GM21737 (cell line): ENCODE data around the gene HOTAIR.

ENCODE experiments used
- ATAC-seq: cut with Tn5 transposase; IDR thresholded peaks from one replicate; pipeline ENCODE4 v1.9.1; 2021; ENCODE audit warnings: mild to moderate bottlenecking, moderate library complexity; ENCODE audit not compliant: unreplicated experiment

Gene HOTAIR

DNA sequence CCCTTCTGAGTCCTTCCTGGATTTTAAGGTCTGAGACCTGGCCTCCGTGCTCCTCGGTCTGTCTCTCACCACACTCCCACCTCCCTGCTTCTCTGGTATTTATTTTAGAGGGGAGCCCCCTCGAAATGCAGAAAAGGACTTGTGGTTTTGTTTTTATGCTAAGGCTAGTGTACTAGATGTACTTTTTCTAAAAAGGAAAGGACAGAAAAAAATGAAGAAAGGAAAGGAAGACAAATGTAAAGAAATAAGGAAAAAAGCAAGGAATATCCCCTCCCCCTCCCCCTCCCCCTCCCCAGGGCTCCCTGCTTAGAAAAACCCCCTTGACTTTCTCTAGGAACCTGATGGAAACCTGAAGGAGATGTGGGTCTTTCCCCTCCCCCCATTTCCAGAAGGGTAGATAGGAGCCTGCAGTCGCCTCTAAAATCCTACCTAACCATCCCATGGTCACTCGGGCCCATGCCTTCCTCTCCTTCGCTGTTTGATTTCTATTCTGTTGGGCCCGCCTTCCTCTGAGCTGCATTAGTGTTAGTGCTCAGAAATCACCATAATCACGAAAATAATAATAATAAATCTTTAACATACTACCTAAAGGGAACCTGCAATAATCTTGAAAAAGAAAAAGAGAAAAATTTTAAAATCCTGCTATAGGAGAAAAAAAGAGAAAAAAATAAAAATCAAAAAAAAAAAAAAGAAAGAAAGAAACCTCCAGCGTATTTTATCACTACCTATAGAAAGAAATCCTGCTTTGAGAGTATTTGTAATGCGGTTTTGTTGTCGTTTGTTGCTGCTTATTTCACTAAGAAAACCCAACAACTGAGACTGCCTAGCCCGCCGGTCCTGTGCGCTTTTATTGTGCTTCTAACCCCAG is 37.1 kb upstream of the HOTAIR start:
- no peak for ATAC-seq

- no peak for ATAC-seq
These were observed 36.4 kb upstream of the HOTAIR start for GRCh38 chr12:54010972-54011664.

GRCh38 chr12:54010053-54010971 is 35.6 kb upstream of the HOTAIR start:
- ATAC-seq: no peak

DNA sequence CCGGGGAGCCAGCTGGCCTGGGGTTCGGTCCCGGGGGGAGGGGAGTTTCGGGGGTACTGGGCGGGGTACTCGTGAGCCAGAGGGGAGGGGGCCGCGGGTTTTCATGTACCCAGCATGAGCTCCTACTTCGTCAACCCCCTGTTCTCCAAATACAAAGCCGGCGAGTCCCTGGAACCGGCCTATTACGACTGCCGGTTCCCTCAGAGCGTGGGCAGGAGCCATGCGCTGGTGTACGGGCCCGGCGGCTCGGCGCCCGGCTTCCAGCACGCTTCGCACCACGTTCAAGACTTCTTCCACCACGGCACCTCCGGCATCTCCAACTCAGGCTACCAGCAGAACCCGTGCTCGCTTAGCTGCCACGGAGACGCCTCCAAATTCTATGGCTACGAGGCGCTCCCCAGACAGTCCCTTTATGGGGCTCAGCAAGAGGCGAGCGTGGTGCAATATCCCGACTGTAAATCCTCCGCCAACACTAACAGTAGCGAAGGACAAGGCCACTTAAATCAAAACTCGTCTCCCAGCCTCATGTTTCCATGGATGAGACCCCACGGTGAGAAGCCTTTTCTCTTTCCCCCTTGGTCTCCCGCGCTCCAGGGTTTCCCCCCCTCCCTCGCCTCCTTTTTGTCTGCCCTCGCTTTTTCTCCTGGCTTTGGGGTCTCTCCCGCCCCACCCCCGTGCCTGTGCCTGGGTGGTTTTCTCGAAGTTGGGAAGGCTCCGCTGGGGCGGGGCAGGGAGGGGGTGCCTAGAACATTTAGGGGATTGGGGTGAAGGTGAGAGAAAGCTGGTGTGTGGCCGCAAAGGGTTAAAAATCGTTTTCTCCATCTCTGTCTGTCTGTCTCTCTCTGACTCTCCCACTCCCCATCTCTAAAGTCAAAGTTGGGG is 34.7 kb upstream of the HOTAIR start:
- ATAC-seq: no peak

DNA sequence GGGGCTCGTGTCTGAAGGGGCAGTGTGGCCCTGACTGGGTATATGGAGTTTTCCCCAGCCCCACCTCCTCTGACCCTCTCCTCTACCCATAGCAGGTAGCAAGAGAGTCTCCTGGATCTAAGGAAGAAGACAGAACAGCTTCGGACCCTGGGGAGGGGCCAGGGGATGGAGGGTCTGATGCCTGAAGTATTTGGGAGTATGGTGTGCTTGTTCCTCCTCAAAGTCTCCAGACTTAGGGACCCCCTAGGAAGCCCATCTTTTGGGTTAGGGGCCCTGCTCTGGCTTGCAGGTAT is 33.5 kb upstream of the HOTAIR start:
- ATAC-seq: no peak

- ATAC-seq: no peak
These were observed 32.9 kb upstream of the HOTAIR start for GRCh38 chr12:54007538-54008259.

- no peak for ATAC-seq
These were observed 31.9 kb upstream of the HOTAIR start for GRCh38 chr12:54006559-54007220.

DNA sequence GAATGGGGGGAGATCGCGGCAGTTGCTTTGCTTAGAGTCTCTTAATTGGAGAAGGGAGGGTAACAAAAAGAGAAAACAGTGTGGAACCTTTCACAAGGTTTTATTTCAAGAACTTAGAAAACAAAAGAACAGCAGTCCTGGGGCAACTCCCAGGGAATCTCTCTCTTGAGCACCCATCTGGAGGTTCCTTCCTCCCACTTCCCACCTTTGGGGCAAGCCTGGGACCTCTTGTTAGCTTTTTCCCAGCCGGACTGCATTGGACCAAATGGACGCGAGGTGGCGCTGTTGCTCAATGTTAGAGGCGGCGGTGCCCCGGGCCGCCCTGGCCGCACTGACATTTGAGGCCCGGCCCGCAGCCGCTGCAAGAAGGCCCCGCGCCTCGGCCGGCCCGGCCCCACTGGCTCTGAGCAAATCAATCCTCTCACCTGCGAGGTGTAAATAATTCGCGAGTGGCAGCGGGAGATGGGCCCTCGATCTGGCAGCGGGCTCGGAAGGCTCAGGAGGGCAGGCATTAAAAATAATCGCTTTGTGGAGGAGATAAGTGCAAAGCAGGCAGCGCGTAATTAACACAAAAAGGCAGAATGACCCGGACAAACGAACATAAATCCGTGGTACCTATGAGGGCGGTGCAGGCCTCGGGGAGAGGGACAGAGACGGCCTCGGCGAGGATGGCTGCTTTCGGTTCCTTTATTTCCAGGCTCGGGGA is 31.3 kb upstream of the HOTAIR start:
- ATAC-seq: peak; percentile 62

GRCh38 chr12:54005531-54005852 is 30.7 kb upstream of the HOTAIR start:
- ATAC-seq: no peak

DNA sequence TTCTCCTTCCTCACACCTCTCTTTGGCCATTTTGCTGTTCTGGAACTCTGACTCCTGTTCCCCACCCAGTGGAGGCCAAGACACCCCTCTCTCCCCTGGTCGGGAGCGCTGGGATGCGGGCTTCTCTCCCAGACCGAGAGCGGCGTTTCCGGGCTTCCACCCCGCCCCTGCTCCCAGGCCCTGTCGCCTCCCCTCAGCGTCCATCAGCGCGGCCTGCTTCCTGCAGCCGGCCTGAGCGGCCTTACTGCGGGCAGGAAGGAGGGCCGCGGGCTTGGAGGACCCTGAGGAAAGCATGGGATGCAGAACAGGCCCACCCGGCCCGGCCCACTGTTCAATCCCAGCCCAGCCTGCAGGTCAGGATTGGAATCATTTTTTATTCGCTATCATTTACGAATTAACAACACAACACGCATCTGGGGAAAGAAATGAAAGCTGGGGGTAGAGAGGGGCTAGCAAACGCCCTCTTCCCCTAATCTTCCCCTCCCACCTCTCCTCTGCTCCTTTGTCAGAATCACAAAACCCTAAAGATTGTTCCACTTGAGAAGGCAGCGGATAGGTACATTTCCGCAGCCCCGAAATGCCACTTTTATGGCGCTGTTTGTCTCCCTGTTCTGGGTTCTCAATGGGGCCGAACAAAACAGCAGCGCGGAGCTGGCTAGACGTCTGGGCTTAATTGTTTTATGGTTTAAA is 30.2 kb upstream of the HOTAIR start:
- ATAC-seq: no peak

GRCh38 chr12:54004063-54004840 is 29.5 kb upstream of the HOTAIR start:
- ATAC-seq: no peak

DNA sequence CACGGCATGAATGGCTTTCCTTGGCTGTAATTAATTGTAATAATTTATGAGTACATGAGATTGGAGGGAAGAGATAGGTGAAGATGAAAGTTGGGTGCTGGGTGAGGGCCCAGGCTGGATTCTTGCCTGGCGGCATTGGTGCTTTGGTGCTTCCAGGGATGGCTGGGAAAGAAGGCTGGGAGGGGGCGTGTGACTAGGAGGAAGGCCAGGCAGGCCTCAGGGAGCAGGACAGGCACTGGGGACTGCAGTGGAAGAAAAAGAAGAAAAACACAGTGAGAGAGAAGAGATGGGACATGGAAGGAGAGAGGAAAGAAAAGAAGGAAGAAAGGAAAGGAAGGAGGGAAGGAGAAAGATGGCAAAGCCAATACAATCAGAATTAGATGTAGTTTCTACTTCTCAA is 28.9 kb upstream of the HOTAIR start:
- no peak for ATAC-seq

DNA sequence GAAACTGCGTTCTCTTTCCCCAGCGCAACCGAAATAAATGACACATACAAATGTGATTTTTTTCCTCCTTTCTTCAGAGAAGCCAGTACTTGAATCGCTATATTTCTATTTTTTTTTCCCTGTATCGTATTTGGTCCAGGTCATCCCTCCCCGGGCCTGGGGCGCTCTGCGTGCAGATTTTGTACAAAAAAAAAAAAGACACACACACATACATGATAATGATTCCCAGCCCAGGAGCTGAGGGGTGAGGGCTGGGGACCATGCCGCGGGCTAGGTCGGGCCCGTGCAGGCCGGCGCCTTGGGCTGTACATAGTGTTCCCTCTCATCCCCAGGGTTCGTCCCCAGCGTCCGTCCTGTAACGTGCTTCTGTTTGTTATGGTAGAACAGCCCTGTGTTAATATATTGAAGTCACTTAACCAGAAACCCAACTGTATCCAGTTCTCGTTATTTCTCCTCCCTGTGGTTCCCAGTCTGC is 28.2 kb upstream of the HOTAIR start:
- no peak for ATAC-seq

DNA sequence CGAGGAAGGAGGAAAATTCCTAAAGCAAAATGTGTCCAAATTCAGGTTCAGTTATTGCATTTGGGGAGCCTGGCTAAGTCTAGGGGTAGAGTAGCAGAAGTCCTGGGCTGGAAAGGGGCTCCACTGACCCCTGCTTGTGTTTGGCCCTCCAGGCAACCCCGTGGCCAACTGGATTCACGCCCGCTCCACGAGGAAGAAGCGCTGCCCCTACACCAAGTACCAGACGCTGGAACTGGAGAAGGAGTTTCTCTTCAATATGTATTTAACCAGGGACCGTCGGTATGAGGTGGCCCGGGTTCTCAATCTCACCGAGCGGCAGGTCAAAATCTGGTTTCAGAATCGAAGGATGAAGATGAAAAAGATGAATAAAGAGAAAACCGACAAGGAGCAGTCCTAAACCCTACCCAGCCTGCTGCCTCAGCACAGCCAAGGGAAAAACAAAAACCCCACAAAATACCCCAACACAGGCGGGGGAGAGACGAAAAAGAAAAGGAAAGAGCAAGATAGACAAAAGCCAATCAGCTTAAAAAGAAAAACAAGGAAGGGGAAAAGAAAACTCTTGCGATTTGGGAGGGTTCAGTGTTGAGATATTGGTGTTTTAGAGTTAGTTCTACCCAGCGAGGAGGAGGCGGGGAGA is 27.6 kb upstream of the HOTAIR start:
- ATAC-seq: no peak

- ATAC-seq: no peak
These were observed 26.8 kb upstream of the HOTAIR start for GRCh38 chr12:54001283-54002187.
